HG03378 (cell line): ENCODE results near the gene PITPNM3.
A peak's percentile ranks its signal among the peaks of the same experiment; 100 is the strongest.

Experiments
- ATAC-seq: cut with Tn5 transposase; IDR thresholded peaks from one replicate; pipeline ENCODE4 v1.9.1; 2021; ENCODE audit warnings: mild to moderate bottlenecking, moderate library complexity; ENCODE audit not compliant: unreplicated experiment

The PITPNM3 gene

DNA sequence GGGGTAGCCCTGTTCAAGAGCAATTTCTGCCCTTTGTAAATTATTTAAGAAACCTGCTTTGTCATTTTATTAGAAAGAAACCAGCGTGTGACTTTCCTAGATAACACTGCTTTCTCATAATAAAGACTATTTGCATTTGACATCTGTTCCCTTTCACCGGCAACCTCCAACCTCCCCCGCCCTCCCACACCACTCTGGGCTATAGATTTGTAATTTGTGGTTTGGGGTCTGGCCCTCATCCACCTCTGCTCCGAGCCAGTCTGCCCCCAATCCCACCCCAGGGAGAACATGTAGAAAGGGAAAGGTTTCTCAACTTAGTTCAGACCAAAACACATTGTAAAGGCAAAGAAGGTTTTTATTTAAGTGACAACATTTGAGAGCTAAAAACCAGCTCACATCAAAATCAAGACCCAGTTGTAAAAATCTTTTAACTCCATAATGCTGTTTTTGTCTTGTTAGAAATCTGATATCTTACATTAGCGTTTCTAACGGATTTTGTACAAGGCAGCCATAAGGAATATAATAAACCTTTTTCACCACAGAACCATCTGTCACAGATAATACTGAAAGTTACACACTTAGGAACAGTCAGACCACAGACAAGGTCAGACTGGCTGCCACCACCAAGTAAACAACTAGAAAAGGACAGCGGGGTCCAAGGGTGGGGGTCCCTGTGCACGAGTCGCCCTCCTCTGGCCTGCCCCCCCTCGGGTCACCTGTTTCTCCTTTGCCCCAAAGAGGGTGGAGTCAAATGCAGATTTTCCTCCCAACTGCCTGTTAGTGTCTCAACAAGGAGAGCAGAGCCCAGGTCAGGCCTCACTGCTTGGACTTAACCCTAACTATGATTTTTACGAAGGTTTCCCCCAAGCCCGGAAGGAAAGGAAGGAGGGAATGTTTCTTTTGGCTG, 105.2 kb downstream of the PITPNM3 start:
- ATAC-seq = no peak

DNA sequence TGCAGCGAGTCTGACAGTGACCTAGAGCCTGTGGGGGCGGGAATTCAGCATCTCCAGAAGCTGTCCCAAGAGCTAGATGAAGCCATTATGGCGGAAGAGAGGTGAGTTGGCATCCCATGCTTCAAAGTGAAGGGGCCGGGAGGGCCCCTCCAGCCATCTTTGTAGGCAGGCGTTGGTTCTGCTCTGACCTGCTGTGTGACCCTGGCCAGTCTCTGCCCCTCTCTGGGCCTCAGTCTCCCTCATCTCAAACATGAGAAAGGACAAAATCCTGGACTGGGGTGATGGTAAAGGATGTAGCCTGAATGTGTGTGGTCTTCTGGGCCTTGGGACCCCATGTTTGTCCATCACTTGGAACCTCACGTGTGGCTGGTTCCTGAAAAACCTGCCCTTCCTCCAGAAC, 107.0 kb downstream of the PITPNM3 start:
- no peak for ATAC-seq

- ATAC-seq = no peak
These were observed 107.9 kb downstream of the PITPNM3 start for GRCh38 chr17:6448473-6448872.

DNA sequence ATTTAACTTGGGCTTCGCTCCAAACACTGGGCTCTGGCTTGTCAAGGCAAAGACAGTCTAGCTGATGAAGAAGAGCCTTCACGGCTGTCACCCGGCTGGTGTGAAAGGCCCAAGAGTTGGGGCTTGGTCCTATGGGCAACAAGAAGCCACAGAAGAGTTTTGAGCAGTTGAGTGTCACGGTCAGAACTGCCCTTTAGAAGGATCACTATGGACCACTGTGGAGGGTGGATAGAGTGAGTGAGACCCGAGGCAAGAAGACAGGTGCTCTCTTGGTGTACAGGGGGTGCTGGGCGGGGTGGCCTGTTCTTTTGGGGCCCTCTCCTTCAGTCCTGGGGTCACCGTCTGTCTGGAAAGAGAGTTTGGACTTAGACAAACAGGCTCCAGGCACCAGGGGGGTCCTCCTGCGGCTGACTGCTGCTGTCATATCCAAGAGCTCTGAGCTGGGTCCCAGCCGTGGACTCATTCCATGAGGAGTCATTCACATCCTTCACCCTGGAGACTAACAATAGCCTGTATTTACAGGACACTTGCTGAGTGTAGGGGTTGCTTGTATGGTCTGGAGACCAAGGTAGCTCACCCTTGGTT, 109.7 kb downstream of the PITPNM3 start:
- ATAC-seq = no peak

GRCh38 chr17:6444571-6445335, 111.6 kb downstream of the PITPNM3 start:
- ATAC-seq = no peak

GRCh38 chr17:6443692-6444570, 112.4 kb downstream of the PITPNM3 start, which contains the start of gene PIMREG:
Gene PIMREG, plus strand, starts transcription at chr17:6444455. Its CDS starts 656 bp downstream, at chr17:6445111.
- ATAC-seq = peak; percentile 58

GRCh38 chr17:6442775-6443174, 113.6 kb downstream of the PITPNM3 start:
- no peak for ATAC-seq

DNA sequence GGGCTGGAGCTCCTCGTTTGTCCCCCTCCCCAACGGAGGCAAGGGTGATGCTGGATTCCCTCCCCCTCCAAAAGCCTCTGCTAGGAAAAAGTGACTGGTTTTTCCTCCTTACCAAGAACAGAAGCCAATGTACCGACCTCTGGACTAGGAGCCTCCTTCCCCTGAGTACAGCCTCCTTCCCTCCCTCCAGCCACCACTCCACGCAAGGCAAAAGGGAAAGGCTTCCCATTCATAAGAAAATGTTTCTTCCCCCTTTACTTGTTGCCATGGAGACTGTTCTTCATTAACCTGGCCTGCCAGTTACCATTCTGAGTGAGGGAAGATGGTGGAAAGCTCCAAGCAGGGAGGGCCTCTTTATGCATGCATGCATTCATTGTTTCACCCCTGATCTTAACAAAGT, 116.4 kb downstream of the PITPNM3 start:
- ATAC-seq = no peak

- no peak for ATAC-seq
These were observed 118.4 kb downstream of the PITPNM3 start for GRCh38 chr17:6437956-6438355.

- ATAC-seq = no peak
These were observed 118.9 kb downstream of the PITPNM3 start for GRCh38 chr17:6437466-6437865.

GRCh38 chr17:6435968-6436367, 120.4 kb downstream of the PITPNM3 start:
- no peak for ATAC-seq

GRCh38 chr17:6435051-6435450, 121.3 kb downstream of the PITPNM3 start, which contains the start of gene AIPL1:
Gene AIPL1, minus strand, starts transcription at chr17:6435121. Its CDS starts 17 bp downstream, at chr17:6435104.
- no peak for ATAC-seq

DNA sequence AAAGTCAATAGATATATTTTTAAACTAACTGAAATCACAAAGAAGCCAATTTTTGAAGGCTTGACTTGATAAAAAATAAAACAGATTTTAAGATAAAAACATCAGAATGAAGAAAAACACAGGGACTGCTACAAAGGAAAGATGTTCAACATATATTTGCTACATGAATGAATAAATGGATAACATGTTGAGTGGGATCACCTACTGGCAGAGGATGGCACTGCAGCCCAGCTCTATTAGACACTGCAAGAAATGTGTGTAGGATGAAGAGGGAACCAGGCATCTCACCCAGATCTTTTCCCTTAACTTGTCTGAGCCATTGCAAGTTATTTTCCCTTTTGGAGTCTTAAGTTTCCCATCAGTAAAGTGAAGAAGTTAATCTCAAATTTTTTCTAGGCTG, 125.6 kb downstream of the PITPNM3 start:
- no peak for ATAC-seq

- no peak for ATAC-seq
These were observed 127.1 kb downstream of the PITPNM3 start for GRCh38 chr17:6429266-6429665.

- ATAC-seq = no peak
These were observed 128.0 kb downstream of the PITPNM3 start for GRCh38 chr17:6428207-6428965.

DNA sequence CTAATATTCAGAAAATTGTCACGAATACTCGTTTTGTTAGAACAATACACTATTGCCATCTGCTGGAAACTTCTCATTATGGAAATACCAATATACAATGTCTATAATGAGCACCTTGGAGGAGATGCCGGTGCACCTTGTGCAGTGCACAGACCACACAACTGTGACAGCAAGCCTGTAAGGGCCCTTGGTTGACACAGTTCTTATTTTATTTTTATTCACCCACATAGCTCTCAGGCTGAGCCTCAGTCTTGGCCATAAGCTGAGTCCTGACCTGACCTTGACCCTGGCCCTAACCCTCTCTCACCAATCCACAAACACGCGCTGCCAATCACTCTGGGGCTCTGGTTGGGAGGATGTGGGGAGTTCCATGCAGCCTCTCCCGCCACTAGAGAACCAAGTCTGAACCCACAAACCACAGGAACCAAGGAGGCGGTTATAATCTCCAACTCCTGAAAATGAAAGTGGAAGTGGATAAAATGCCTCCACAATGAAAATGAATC, 129.0 kb downstream of the PITPNM3 start:
- no peak for ATAC-seq

DNA sequence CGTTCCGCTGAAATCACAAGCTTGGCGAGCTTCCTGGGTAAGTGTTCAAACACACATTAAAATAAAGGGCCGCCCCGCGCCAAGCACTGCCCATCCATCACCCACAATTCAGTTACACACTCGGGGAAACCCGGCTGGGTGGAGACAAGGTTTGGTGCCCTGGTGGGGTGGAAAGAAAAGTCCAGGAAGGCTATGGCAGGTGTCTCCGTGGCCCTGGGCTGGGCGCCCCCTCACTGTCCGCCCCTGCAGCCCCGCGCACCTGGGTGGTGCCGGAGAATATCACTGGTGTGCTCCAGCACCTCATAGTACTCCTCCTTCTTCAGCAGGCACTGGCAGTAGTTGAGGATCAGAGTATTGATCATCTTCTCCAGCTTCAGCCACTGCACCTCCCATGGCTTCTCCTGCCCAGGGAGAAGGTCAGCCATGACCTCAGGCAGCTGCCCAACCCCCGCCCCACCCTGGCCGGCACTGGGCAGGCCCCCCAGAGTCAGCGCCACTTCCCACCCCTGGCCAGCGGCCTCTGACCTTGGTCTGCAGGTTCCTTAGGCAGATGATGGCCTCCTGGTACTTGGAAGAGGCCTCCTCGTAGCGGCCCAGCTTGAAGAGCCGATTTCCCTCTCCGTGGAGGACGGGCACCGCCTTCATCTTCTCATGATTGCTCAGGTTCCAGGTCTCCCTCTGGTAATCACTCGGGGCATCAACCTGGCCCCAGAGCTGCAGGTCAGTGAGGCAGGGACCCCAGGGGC, 129.8 kb downstream of the PITPNM3 start:
- no peak for ATAC-seq

- ATAC-seq = no peak
These were observed 130.9 kb downstream of the PITPNM3 start for GRCh38 chr17:6425407-6425806.

DNA sequence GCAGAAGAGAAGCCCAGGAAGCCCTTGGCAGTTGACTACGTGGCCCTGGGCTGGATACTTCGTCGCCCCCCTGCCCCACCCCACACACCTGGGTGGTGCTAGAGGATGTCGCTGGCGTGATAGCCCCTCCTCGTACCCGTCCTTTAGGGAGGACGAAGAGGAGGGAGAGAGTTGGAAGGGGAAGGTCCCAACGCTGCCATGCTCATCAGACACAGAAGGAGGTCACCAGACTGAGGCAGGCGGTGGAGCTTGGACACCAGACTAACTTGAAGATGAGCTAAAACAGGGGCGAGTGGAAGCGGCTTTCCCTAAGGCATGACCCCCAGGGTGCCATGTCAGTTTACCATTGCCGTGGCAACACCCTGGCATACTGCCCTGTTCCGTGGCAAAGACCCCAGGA, 132.4 kb downstream of the PITPNM3 start:
- no peak for ATAC-seq
